IMR-90 (cell line): ENCODE data around the gene TNS1.

Experiments
- POLR2A ChIP-seq: IDR thresholded peaks from 2 replicates; pipeline ENCODE4 v1.6.1; 2012; ENCODE audit warnings: mild to moderate bottlenecking, low read depth, low read length
- RFX5 ChIP-seq: IDR thresholded peaks from 2 replicates; pipeline ENCODE4 v1.8.0; 2012; ENCODE audit warnings: low read depth, mild to moderate bottlenecking, low read length, moderate library complexity
- SMC3 ChIP-seq: fragments of 150-350 bp; IDR thresholded peaks from 2 replicates; pipeline ENCODE4 v1.6.1; 2016; ENCODE audit warnings: low read depth, mild to moderate bottlenecking, antibody characterized with exemption, low read length, moderate library complexity
- TF ChIP-seq, protein P1 (sequence below): conservative IDR thresholded peaks from 2 replicates; pipeline ENCODE4 v1.5.1; 2012; ENCODE audit warnings: mild to moderate bottlenecking, low read depth, low read length, improper control_type of control experiment
- TF ChIP-seq, protein P2 (sequence below): fragments of 150-350 bp; IDR thresholded peaks from 2 replicates; pipeline ENCODE4 v1.6.1; 2016; ENCODE audit warnings: low read depth, mild to moderate bottlenecking, low read length, moderate library complexity, borderline replicate concordance

DNA sequence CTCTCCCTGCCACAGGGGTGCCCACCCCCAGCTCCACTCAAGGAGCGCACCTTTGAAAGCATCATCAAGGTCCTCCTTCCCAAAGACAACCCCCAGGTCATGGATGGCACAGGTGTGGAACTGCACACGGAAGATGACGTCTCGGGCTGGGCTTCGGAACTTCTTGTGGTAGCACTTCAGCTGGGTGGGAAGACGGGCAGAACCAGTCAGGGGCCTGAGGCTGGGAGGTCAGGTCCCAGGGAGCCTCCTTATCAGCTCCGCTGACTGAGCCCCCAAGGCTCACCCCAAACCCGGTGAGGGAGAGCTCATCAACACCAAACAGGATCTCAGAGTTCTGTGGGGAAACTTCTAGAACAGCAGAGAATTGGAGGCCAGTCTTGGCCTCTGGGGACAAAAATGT is 117.8 kb downstream of the TNS1 start:
- TF ChIP-seq, protein P1, sequence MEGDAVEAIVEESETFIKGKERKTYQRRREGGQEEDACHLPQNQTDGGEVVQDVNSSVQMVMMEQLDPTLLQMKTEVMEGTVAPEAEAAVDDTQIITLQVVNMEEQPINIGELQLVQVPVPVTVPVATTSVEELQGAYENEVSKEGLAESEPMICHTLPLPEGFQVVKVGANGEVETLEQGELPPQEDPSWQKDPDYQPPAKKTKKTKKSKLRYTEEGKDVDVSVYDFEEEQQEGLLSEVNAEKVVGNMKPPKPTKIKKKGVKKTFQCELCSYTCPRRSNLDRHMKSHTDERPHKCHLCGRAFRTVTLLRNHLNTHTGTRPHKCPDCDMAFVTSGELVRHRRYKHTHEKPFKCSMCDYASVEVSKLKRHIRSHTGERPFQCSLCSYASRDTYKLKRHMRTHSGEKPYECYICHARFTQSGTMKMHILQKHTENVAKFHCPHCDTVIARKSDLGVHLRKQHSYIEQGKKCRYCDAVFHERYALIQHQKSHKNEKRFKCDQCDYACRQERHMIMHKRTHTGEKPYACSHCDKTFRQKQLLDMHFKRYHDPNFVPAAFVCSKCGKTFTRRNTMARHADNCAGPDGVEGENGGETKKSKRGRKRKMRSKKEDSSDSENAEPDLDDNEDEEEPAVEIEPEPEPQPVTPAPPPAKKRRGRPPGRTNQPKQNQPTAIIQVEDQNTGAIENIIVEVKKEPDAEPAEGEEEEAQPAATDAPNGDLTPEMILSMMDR, result no peak
- TF ChIP-seq SMC3, result no peak
- no peak for TF ChIP-seq POLR2A
- TF ChIP-seq, protein P2, sequence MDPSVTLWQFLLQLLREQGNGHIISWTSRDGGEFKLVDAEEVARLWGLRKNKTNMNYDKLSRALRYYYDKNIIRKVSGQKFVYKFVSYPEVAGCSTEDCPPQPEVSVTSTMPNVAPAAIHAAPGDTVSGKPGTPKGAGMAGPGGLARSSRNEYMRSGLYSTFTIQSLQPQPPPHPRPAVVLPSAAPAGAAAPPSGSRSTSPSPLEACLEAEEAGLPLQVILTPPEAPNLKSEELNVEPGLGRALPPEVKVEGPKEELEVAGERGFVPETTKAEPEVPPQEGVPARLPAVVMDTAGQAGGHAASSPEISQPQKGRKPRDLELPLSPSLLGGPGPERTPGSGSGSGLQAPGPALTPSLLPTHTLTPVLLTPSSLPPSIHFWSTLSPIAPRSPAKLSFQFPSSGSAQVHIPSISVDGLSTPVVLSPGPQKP, result no peak
- no peak for TF ChIP-seq RFX5
